ENCODE results near the gene CDH23. TPM values are rescaled to one million over a fixed set of nuclear protein-coding genes. Genes with fewer than 3 reads are reported as not detected.

Gene CDH23
- total and polyA plus RNA-seq, 9 of the 15 experiments (the other 6 are each of a cell fraction or from before 2014, with no cell fraction given) = 0.18 to 1.2 (median 0.47) TPM

DNA sequence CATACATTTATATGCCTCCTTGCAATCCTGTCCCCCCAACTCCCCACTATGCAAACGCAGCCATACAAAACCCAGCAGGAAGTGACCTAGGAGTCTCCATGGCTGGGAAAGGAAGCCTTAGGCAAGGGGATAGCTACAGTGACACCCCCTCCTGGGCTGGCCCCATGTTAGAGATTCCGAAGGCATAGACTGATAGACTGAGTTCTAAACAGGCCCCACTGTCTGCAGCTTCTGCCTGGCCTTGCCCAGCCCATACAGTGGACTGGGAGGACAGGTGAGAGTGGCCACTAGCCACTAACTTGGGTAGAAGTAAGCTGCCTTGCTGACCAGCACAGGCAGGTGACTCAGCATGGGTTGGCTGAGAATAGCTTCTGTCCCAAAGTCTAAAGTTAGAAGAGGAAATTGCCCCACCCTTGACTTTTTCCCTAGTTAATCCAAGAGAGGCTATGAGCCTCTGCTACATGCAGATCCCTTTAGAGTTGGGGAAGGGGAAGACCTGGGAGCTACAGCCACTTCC lies 216.6 kb downstream of the CDH23 start (continued):
- no peak for TF ChIP-seq ZNF696 (CRISPR knock-in tag; conservative IDR thresholded peaks at IDR 0.05)
- TF ChIP-seq, protein P1, sequence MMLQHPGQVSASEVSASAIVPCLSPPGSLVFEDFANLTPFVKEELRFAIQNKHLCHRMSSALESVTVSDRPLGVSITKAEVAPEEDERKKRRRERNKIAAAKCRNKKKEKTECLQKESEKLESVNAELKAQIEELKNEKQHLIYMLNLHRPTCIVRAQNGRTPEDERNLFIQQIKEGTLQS (IDR thresholded peaks at IDR 0.05) = peak; percentile 73
- TF ChIP-seq, protein P1 (CRISPR knock-in tag; conservative IDR thresholded peaks at IDR 0.05) = no peak
- TF ChIP-seq GATA2 (CRISPR knock-in tag; IDR thresholded peaks at IDR 0.05) = no peak
- TF ChIP-seq, protein P2, sequence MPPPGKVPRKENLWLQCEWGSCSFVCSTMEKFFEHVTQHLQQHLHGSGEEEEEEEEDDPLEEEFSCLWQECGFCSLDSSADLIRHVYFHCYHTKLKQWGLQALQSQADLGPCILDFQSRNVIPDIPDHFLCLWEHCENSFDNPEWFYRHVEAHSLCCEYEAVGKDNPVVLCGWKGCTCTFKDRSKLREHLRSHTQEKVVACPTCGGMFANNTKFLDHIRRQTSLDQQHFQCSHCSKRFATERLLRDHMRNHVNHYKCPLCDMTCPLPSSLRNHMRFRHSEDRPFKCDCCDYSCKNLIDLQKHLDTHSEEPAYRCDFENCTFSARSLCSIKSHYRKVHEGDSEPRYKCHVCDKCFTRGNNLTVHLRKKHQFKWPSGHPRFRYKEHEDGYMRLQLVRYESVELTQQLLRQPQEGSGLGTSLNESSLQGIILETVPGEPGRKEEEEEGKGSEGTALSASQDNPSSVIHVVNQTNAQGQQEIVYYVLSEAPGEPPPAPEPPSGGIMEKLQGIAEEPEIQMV (tag; conservative IDR thresholded peaks at IDR 0.05; ENCODE audit: low read depth) = no peak
- TF ChIP-seq ZNF311 (CRISPR knock-in tag; IDR thresholded peaks at IDR 0.05) = no peak
- TF ChIP-seq MAFF (IDR thresholded peaks at IDR 0.05; ENCODE audit: low read length) = peak; percentile 71
- TF ChIP-seq PHF8 (IDR thresholded peaks at IDR 0.05; ENCODE audit: borderline replicate concordance, low read length) = peak; percentile 18; the same call in 1 of the 2 replicates
- TF ChIP-seq NEUROD1 (IDR thresholded peaks at IDR 0.05; ENCODE audit: borderline replicate concordance, low read depth, low read length, partially characterized antibody) = peak; percentile 7
- TF ChIP-seq ZBTB11 (CRISPR knock-in tag; IDR thresholded peaks at IDR 0.05) = 0 out of 6 replicates have a peak, but pooled peaks of 1 of the 3 experiments have one; percentile 29
- TF ChIP-seq, protein P3, sequence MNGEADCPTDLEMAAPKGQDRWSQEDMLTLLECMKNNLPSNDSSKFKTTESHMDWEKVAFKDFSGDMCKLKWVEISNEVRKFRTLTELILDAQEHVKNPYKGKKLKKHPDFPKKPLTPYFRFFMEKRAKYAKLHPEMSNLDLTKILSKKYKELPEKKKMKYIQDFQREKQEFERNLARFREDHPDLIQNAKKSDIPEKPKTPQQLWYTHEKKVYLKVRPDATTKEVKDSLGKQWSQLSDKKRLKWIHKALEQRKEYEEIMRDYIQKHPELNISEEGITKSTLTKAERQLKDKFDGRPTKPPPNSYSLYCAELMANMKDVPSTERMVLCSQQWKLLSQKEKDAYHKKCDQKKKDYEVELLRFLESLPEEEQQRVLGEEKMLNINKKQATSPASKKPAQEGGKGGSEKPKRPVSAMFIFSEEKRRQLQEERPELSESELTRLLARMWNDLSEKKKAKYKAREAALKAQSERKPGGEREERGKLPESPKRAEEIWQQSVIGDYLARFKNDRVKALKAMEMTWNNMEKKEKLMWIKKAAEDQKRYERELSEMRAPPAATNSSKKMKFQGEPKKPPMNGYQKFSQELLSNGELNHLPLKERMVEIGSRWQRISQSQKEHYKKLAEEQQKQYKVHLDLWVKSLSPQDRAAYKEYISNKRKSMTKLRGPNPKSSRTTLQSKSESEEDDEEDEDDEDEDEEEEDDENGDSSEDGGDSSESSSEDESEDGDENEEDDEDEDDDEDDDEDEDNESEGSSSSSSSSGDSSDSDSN (IDR thresholded peaks at IDR 0.05; ENCODE audit: borderline replicate concordance in 1 of 2, low read depth in 2 of 2, low read length in 2 of 2) = no peak
- peak; percentile 88 for TF ChIP-seq C11orf30 (IDR thresholded peaks at IDR 0.05; ENCODE audit: low read depth)
- TF ChIP-seq CHD1 (IDR thresholded peaks at IDR 0.05; ENCODE audit: low read length) = no peak
- no peak for TF ChIP-seq ZNF764 (CRISPR knock-in tag; IDR thresholded peaks at IDR 0.05; ENCODE audit: low read depth)
- TF ChIP-seq MAZ (CRISPR knock-in tag; conservative IDR thresholded peaks at IDR 0.05 in 1 of 2, IDR thresholded peaks at IDR 0.05 in 1 of 2) = peak; percentile 57 to 58; a peak in 1 of 4 replicates
- TF ChIP-seq SMAD4 (CRISPR knock-in tag; conservative IDR thresholded peaks at IDR 0.05) = 0 out of 2 replicates have a peak, but pooled peaks have one; percentile 36
- peak; percentile 9 for TF ChIP-seq RBBP5 (IDR thresholded peaks at IDR 0.05; ENCODE audit: borderline replicate concordance, insufficient read depth, low read length, poor library complexity, severe bottlenecking)
- TF ChIP-seq TBL1XR1 (IDR thresholded peaks at IDR 0.05; ENCODE audit: low read length in 2 of 2) = 0 out of 4 replicates have a peak, but pooled peaks of 1 of the 2 experiments have one; percentile 17
